Natural killer cell (primary cell): ENCODE results near the gene ENAH. TPM values are rescaled to one million over a fixed set of nuclear protein-coding genes. Genes with fewer than 3 reads are reported as not detected.

Source experiments
- ATAC-seq, 3 donors: fragments of 150-1000 bp in 2 of 3; fragments of 200-7000 bp in 1 of 3; cut with Tn5 transposase; 1 replicate in 1 of 3; 2 replicates in 2 of 3; pipeline ENCODE4 v1.10.0; 2021; ENCODE audit warnings: mild to moderate bottlenecking in 2 of 3, moderate library complexity in 2 of 3
- DNase-seq, 2 donors: peaks; one replicate each; pipeline versions ENCODE4 v3.0.0 to v3.0.0-alpha.2; 2013 to 2021; ENCODE audit warnings: mixed read lengths in 1 of 2
- H3K27ac ChIP-seq: one replicate; pipeline ENCODE4 v1.5.1; 2013; ENCODE audit warnings: mild to moderate bottlenecking, low read length
- H3K27me3 ChIP-seq: one replicate; pipeline ENCODE4 v1.6.1; 2013; ENCODE audit warnings: low read length; ENCODE audit not compliant: control insufficient read depth, insufficient read depth
- H3K36me3 ChIP-seq: one replicate; pipeline ENCODE4 v1.6.1; 2013; ENCODE audit warnings: low read length; ENCODE audit not compliant: control insufficient read depth, insufficient read depth
- H3K4me1 ChIP-seq: one replicate; pipeline ENCODE4 v1.6.1; 2013; ENCODE audit warnings: low read length; ENCODE audit not compliant: control insufficient read depth, insufficient read depth
- H3K4me3 ChIP-seq: one replicate; pipeline ENCODE4 v1.5.1; 2013; ENCODE audit warnings: low read length
- H3K9me3 ChIP-seq: one replicate; pipeline ENCODE4 v1.6.1; 2013; ENCODE audit warnings: low read length; ENCODE audit not compliant: control insufficient read depth, insufficient read depth
- H3K27ac Mint-ChIP-seq, 2 donors: one replicate each; pipeline ENCODE4 v1.8.0; 2022; ENCODE audit warnings: mild to moderate bottlenecking in 2 of 2, mixed read lengths in 2 of 2, moderate library complexity in 1 of 2
- H3K27me3 Mint-ChIP-seq, 2 donors: one replicate each; pipeline ENCODE4 v1.8.0; 2022; ENCODE audit warnings: low read depth in 2 of 2, mixed read lengths in 2 of 2
- H3K36me3 Mint-ChIP-seq: one replicate; pipeline ENCODE4 v1.8.0; 2022; ENCODE audit warnings: mixed read lengths
- H3K4me1 Mint-ChIP-seq, 2 donors: one replicate each; pipeline ENCODE4 v1.8.0; 2022; ENCODE audit warnings: mixed read lengths in 2 of 2
- H3K4me3 Mint-ChIP-seq: one replicate; pipeline ENCODE4 v1.8.0; 2022; ENCODE audit warnings: mild to moderate bottlenecking, moderate library complexity, mixed read lengths
- H3K9me3 Mint-ChIP-seq, 2 donors: one replicate each; pipeline ENCODE4 v1.8.0; 2022; ENCODE audit warnings: mixed read lengths in 2 of 2
- WGBS: methylation state at CpG from one replicate; pipeline ENCODE4 v1.1.7; 2013; ENCODE audit warnings: missing lambda C conversion rate; ENCODE audit not compliant: insufficient coverage; 5-methylcytosine and 5-hydroxymethylcytosine counted together
- intact Hi-C: fragments of 100-400 bp; cut with micrococcal nuclease; formaldehyde crosslinking; loops from one replicate; pipeline ENCODE4 v1.14.2; 2022
- total RNA-seq, 4 donors: library from RNA; stranded (reverse); fragments of 120-200 nt in 1 of 4; gene quantifications; one replicate each; pipeline versions ENCODE4 v1.2.3 to v1.2.4, GENCODE V29; 2013 to 2022
- TF ChIP-seq, protein P1 (sequence below): fragments of 200-600 bp; IDR thresholded peaks from one replicate; pipeline ENCODE4 v1.8.0; 2022; ENCODE audit warnings: antibody characterized with exemption

Gene ENAH
- not detected for total RNA-seq
- 1.3 TPM for total RNA-seq (2013)

- Histone ChIP-seq H3K36me3 (no peaks in the 10 kb centered on the region), H3K4me1 (peaks cover 15% of the 10 kb centered on the region), H3K27ac (no peak within 1 kb of the TSS), H3K4me3 (peak within 1 kb of the TSS; percentile 44), H3K9me3 (no peaks in the 10 kb centered on the region), H3K27me3 (peaks cover 34% of the 10 kb centered on the region)
- TF ChIP-seq, protein P1, sequence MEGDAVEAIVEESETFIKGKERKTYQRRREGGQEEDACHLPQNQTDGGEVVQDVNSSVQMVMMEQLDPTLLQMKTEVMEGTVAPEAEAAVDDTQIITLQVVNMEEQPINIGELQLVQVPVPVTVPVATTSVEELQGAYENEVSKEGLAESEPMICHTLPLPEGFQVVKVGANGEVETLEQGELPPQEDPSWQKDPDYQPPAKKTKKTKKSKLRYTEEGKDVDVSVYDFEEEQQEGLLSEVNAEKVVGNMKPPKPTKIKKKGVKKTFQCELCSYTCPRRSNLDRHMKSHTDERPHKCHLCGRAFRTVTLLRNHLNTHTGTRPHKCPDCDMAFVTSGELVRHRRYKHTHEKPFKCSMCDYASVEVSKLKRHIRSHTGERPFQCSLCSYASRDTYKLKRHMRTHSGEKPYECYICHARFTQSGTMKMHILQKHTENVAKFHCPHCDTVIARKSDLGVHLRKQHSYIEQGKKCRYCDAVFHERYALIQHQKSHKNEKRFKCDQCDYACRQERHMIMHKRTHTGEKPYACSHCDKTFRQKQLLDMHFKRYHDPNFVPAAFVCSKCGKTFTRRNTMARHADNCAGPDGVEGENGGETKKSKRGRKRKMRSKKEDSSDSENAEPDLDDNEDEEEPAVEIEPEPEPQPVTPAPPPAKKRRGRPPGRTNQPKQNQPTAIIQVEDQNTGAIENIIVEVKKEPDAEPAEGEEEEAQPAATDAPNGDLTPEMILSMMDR: no peak
- DNase-seq (peak in 1 of 2 donors; percentile 54), ATAC-seq (peak; percentile 60 to 71 (median 70))
- H3K27me3 Mint-ChIP-seq: peaks cover 28 to 46% of the 10 kb centered on the region in 2 donors
- intact Hi-C loops: no loop called here
- peak within 1 kb of the TSS; percentile 91 for H3K4me3 Mint-ChIP-seq
- H3K36me3 Mint-ChIP-seq: no peaks in the 10 kb centered on the region
- no peaks in the 10 kb centered on the region for H3K9me3 Mint-ChIP-seq
- peak within 1 kb of the TSS in 1 of 2 donors; percentile 58 for H3K27ac Mint-ChIP-seq
- H3K4me1 Mint-ChIP-seq: peaks cover 14 to 15% of the 10 kb centered on the region in 2 donors
- under 1% methylated on average over 80 of the region's 90 CpGs for WGBS
Measured at GRCh38 chr1:225652729-225653462, at the start of gene ENAH. ENAH (minus strand) TSS chr1:225653123; CDS start chr1:225652690, 433 bp downstream.

DNA sequence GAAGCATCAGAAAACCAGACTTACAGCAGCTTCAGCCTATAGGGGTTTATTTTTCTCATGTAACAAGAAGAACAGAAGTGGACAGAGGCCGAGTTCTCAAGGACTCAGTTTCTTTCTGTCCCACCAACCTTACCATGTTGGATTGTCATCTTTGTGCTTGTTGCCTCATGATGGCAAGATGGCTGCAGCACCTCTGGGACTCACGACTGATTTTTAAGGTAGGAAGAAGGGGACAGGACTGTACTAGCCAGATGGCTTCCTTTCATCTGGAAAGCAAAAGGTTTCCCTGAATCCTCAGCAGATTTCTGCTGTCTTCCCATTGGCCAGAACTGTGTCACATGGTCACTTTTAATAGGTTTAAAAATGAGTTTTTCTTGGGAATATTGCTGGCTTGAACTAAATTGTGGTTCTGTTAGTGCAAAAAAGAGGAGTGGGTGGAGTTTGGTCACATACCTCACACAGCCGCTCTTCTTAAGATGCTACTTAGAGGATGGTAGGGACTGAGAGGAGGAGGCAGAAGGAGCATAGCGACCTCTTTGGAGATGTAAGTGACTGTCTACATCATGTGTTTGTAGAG, 48.1 kb upstream of the ENAH start:
- no peak for ATAC-seq
- DNase-seq: no peak
- Mint-ChIP-seq H3K27me3 (peaks cover 0 to 1% of the 10 kb centered on the region in 2 donors), H3K4me3 (no peak overlapping the region), H3K27ac (no peak overlapping the region), H3K36me3 (no peaks in the 10 kb centered on the region), H3K4me1 (no peaks in the 10 kb centered on the region), H3K9me3 (no peaks in the 10 kb centered on the region)
- intact Hi-C loops: no loop called here
- Histone ChIP-seq H3K36me3 (no peaks in the 10 kb centered on the region), H3K27ac (no peak overlapping the region), H3K9me3 (no peaks in the 10 kb centered on the region), H3K4me3 (no peak overlapping the region), H3K27me3 (no peaks in the 10 kb centered on the region), H3K4me1 (no peaks in the 10 kb centered on the region)
- WGBS: 87% methylated on average over 4 of the region's 4 CpGs
- TF ChIP-seq, protein P1: no peak

GRCh38 chr1:225700164-225700821, 47.4 kb upstream of the ENAH start:
- Mint-ChIP-seq H3K9me3 (no peaks in the 10 kb centered on the region), H3K4me1 (no peaks in the 10 kb centered on the region), H3K4me3 (no peak overlapping the region), H3K36me3 (no peaks in the 10 kb centered on the region), H3K27ac (no peak overlapping the region), H3K27me3 (no peaks in the 10 kb centered on the region)
- intact Hi-C loops: no loop called here
- ATAC-seq (no peak), DNase-seq (no peak)
- Histone ChIP-seq H3K9me3 (no peaks in the 10 kb centered on the region), H3K4me3 (no peak overlapping the region), H3K27me3 (no peaks in the 10 kb centered on the region), H3K27ac (no peak overlapping the region), H3K36me3 (no peaks in the 10 kb centered on the region), H3K4me1 (no peaks in the 10 kb centered on the region)
- TF ChIP-seq, protein P1: no peak
- 87% methylated on average over 12 of the region's 16 CpGs for WGBS
